ENCODE results near the gene TECTA.

The TECTA gene

GRCh38 chr11:121100943-121101342, at the start of gene TECTA:
Gene TECTA (plus strand): TSS chr11:121101243. CDS start chr11:121102666, 1,423 bp downstream.
- DNase-seq: no peak

GRCh38 chr11:121053244-121053643, 47.8 kb upstream of the TECTA start:
- no peak for DNase-seq

GRCh38 chr11:121054266-121054665, 46.8 kb upstream of the TECTA start:
- no peak for DNase-seq

GRCh38 chr11:121055076-121055475, 46.0 kb upstream of the TECTA start:
- no peak for DNase-seq

- no peak for DNase-seq
Measured at GRCh38 chr11:121057922-121058321, 43.1 kb upstream of the TECTA start.

- no peak for DNase-seq
Measured at GRCh38 chr11:121058941-121059340, 42.1 kb upstream of the TECTA start.

GRCh38 chr11:121059605-121060004, 41.4 kb upstream of the TECTA start:
- peak; percentile 40 for DNase-seq

GRCh38 chr11:121063728-121064127, 37.3 kb upstream of the TECTA start:
- DNase-seq: no peak

GRCh38 chr11:121066623-121067022, 34.4 kb upstream of the TECTA start:
- no peak for DNase-seq

GRCh38 chr11:121067026-121067425, 34.0 kb upstream of the TECTA start:
- DNase-seq: no peak

- DNase-seq: no peak
Measured at GRCh38 chr11:121067453-121067852, 33.6 kb upstream of the TECTA start.

GRCh38 chr11:121067962-121068647, 32.9 kb upstream of the TECTA start:
- DNase-seq: no peak

GRCh38 chr11:121068787-121069186, 32.3 kb upstream of the TECTA start:
- no peak for DNase-seq

- DNase-seq: no peak
Measured at GRCh38 chr11:121070951-121071845, 29.8 kb upstream of the TECTA start.

- no peak for DNase-seq
Measured at GRCh38 chr11:121071846-121072450, 29.1 kb upstream of the TECTA start.

- no peak for DNase-seq
Measured at GRCh38 chr11:121081321-121081720, 19.7 kb upstream of the TECTA start.

- DNase-seq: no peak
Measured at GRCh38 chr11:121082219-121082618, 18.8 kb upstream of the TECTA start.

GRCh38 chr11:121082670-121083069, 18.4 kb upstream of the TECTA start:
- no peak for DNase-seq

GRCh38 chr11:121086866-121087265, 14.2 kb upstream of the TECTA start:
- no peak for DNase-seq

- DNase-seq: no peak
Measured at GRCh38 chr11:121089566-121089965, 11.5 kb upstream of the TECTA start.

- no peak for DNase-seq
Measured at GRCh38 chr11:121090145-121090721, 10.8 kb upstream of the TECTA start.

GRCh38 chr11:121091492-121092152, 9.4 kb upstream of the TECTA start:
- DNase-seq: peak; percentile 9

- no peak for DNase-seq
Measured at GRCh38 chr11:121095561-121095960, 5.5 kb upstream of the TECTA start.
